NCI-H524 treated with DMSO at 0.1 percent for 48 hours (cell line): ENCODE measurements around the gene TBCB.
"Not testable (repeated sequence)": the region's sequence is repeated elsewhere in the genome, so short reads cannot be mapped to it uniquely, and the experiment has no call there.

ENCODE experiments used
- DNase-seq: peaks from one replicate; lab custom pipeline; 2025; lab: John Stamatoyannopoulos, UW

TBCB gene

GRCh38 chr19:36101550-36102327 lies 13.5 kb upstream of the TBCB start:
- DNase-seq: no peak

DNA sequence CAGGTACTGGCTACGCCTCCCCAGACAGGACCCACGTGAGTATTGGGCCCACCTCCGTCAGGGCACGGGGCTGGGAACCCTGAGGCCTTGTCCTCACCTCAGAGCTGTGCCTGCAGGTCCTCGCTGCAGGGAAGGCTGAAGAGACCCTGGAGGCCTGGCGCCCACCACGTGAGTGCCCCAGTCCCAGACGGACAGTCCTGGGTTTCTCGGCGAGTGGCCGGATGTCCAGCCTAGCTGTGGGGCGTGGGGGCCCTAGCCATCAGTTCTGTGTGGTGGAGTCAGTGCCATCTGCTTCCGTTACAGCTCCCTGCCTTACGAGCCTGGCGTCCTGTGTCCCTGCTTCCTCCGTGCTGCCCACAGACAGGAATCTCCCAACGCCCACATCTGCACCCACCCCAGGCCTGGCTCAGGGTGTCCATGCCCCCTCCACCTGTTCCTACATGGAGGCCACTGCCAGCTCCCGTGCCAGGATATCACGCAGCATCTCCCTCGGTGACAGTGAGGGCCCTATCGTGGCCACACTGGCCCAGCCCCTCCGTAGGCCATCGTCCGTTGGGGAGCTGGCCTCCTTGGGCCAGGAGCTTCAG lies 12.1 kb upstream of the TBCB start:
- no peak for DNase-seq

DNA sequence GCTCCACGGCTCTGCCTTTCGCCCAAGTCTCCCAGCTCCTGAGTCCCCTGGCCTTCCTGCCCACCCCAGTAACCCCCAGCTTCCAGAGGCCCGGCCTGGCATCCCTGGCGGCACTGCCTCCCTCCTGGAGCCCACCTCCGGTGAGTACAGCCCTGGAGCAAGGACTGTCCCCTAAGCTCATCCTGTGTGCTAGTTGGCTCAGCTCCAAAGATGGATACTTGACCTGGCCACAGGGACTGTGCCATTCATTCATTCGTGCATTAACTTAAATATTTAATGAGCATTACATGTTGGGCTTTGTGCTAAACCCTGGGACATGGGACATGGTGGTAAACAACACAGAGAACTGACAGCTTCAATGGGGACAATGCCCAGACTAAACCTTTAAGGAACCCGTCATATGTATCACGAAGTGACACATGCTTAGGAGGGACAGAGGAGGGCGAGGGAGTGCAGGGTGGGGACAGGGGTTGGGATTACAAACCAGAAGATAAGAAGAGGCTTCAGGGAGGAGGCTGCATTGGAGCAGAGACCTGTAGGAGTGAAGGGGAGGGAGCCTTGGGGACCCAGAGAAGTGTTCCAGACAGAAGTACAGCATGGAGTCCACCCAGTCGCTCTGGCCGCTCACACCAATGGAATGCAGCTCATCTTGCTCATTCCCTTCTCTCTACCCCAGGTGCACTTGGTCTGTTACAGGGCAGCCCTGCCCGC lies 11.3 kb upstream of the TBCB start:
- DNase-seq: no peak

- no peak for DNase-seq
Measured at GRCh38 chr19:36106441-36106840, 8.8 kb upstream of the TBCB start.

DNA sequence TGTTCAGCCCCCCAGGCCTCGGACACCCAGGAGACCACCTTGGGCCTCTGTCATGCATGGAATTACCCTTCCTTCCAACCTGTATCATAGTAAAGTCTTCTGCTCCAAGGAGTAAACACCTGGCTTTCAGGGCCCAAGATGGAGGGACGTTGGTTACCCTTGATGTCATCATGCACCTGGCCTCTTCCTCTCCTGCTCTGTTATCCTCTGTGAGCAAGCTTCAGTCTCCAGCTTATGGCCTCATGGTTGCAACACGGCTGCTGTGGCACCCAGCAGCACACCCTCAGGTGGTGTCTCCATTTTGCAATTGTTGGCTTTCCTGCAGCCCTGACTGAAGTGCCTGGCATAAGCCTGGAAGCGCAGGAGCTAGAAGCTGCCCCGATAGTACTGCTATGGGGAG lies 8.3 kb upstream of the TBCB start:
- DNase-seq: no peak

DNA sequence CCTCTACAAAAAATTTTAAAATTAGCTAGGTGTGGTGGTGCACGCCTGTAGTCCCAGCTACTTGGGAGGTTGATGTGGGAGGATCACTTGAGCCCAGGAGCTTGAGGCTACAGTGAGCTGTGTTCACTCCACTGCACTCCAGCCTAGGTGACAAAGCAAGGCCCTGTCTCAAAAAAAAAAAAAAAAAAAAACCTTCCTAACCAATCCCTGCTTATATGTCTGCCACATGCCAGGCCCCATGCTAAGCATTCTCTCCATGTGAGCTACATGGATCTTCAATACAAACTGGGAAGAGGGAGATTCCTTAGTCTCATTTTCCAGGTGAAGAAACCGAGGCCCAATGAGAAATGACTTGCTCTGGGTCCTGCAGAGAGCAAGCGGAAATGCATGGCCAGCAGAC lies 6.6 kb upstream of the TBCB start:
- DNase-seq: no peak

GRCh38 chr19:36110487-36111199 lies 4.6 kb upstream of the TBCB start, which contains the start of gene OVOL3:
Gene OVOL3 (plus strand): TSS chr19:36111143. CDS start chr19:36111203, 60 bp downstream.
- no peak for DNase-seq

- DNase-seq: peak; percentile 32
Measured at GRCh38 chr19:36111200-36111539, 4.1 kb upstream of the TBCB start.

GRCh38 chr19:36112678-36113077 lies 2.6 kb upstream of the TBCB start:
- no peak for DNase-seq

DNA sequence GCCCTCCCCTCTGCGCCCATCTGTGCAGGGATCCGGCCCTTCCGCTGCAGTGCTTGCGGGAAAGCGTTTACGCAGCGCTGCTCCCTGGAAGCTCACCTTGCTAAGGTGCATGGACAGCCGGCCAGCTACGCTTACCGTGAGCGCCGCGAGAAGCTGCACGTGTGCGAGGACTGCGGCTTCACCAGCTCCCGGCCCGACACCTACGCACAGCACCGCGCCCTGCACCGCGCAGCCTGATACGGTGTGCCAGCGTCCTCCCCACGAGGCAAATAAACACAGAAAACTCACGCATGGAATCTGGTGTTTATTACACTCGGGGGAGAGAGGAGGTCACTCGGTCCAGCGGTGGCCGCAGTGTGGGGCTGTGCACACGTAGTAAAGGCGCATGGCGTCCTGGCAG lies 1.8 kb upstream of the TBCB start:
- DNase-seq: no peak

DNA sequence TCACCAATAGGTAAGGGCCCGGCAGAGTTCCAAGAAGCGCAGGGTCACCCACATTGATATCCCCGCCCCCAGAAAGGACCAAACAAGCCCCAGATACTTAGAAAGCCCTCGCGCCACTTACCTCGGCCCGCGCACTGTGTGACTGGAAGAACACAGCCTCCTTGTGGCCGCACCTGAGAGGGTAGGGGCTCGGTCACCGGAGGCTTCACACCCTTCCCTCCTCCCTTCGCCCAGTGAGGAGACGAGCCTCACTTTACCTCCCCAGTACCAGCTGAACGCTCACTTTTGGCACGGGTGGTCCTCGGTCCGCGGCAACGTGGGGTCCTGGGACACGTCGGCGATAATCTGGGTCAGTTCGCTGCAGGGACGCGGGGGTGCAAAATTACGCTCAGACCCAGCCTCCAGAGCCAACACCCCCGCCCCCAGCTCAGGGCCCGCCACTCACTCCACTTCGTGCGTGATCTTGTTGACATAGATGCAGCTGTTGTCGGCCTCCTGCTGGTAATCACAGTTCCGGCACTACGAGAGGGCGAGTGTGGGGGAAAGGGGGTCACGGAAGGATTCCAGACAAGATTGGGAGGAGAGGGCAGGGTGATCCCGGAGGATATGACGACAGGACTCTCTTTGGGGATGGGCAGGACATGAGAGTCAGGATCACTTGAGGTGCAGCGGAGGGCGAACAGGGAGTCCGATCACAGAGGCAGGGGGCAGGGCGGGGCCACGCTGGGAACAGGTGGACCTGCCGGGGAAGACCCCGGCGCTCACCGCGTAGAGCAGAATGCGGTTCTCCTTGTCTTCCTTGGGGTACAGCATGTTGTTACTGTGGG lies 1.2 kb upstream of the TBCB start:
- no peak for DNase-seq

DNA sequence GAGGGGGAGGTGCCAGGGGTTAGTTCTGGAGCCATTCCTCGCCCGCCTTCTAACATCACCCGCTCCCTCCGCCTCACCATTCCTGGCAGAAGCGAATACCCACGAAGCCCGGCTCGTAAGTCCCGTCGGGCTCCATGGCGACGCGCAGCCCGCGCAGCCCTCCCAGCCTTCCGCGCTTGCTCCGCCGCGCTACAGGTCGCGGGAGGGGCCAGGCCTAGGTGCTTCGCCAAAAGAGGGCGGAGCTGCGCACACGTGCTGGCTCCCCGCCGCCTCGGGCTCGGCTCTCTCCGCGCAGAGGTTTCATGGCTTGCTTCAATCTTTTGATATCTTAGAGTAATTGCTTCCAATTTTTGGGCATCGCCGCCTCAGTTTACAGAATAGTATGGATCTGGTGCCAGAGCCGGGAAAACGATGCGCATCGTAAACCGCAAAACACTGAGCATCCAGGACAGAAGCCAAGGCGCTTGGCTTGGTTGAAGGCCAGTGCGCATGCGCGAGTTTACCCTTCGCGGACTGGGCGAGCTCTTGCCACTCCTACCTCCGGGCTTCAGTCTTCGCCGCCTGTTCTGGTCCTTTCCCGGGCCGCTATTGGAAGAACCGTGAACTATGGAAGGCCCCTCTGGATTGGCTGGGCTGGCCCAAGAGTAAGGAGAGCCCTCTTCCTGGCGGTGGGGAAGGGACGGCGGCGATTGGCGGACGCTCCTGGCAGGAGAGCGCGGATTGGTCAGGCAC lies 381 bp upstream of the TBCB start, which contains the start of gene POLR2I:
Gene POLR2I, minus strand, starts transcription at position 155 of the 732 bp plus-strand sequence. Its CDS starts 19 bp downstream, at position 136.
- peak; percentile 100 for DNase-seq

DNA sequence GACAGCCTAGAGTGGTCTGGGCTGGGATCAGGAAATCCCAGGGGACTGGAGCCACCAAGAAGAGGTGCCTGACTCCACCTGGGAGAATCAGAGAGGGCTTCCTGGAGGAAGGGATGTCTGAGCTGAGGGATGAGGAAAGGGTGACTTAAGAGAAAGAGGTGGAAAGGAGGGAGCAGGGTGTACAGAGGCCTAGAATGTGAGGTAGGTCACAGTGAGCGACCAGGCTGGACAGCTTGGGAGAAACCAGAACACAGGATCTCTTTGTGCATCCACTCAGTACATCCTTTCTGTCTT lies 1.0 kb downstream of the TBCB start:
- DNase-seq: no peak

DNA sequence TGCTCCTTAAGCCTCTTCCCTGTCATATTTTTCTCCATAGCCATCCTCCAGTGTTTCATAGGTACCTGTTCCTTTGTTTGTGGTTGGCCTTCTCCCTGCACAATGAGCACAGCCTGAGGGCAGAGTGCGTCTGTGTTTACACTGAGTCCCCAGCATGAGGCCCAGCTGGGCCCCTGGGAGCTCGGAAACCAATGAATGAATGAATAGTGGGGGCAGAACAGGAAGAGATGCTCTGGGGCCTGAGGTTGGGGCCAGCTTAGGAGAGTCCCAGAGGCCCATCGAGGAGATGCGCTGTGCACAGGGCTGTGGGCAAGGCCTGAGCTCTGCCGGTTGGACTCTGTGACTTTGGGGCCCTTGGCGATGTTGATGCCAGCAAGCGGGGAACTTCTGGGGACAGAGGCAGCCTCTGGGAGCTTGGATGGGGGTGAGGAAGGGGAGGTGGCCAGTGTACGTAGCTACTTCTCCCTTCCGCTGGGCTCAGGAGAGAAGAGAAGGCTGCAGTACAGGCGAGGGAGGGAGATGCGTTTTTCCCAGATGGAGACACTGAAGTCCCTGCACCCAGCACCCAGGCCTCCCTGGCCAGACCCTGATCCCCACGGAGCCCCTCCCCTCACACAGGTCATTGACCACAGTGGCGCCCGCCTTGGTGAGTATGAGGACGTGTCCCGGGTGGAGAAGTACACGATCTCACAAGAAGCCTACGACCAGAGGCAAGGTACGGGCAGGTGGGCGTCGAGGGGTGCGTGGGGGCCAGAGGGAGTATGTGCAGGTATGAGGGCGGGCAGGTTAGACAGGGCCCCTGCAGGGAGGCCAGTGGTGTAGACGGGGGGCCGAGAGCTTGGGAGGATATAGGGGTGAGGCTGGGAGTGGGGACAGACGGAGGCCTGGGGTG lies 5.1 kb downstream of the TBCB start:
- DNase-seq: no peak

GRCh38 chr19:36120984-36121358 lies 5.7 kb downstream of the TBCB start:
- DNase-seq: no peak

- no peak for DNase-seq
Measured at GRCh38 chr19:36121486-36122124, 6.3 kb downstream of the TBCB start.

DNA sequence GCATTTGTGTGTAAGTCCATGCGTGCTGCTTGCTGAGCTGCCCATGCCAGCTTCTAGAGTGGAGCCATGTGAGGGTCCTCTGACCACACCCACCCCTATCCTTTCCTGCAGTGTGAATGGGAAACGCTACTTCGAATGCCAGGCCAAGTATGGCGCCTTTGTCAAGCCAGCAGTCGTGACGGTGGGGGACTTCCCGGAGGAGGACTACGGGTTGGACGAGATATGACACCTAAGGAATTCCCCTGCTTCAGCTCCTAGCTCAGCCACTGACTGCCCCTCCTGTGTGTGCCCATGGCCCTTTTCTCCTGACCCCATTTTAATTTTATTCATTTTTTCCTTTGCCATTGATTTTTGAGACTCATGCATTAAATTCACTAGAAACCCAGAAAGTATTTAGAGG lies 10.3 kb downstream of the TBCB start:
- no peak for DNase-seq

DNA sequence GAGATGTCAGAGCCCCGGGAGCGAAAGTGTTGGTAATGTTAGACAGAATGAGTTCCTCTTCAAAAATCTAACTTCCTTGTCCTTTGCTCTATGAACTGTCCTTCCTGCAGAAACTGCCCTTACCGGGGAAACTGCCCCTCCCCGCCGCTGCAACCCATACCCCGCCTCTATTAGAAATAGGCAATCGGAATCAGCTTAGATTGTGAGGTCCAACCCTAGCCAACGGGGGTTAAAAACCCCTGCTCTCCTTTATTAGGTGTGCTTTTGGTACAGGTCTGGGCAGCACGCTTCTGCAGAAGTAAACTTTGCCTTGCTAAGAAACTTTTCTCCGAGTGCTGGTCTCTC lies 13.1 kb downstream of the TBCB start:
- no peak for DNase-seq

- not testable (repeated sequence) for DNase-seq
Measured at GRCh38 chr19:36131221-36131620, 16.0 kb downstream of the TBCB start.

GRCh38 chr19:36134867-36135266 lies 19.6 kb downstream of the TBCB start:
- DNase-seq: not testable (repeated sequence)
